SKM-1 treated with dmso at 0.1 percent for 144 hours (cell line): ENCODE data around the gene SH3BGRL3.
A peak's percentile ranks its signal among the peaks of the same experiment; 100 is the strongest.
"Not testable (repeated sequence)": the region's sequence is repeated elsewhere in the genome, so short reads cannot be mapped to it uniquely, and the experiment has no call there.

Experiments used
- DNase-seq: peaks from one replicate; lab custom pipeline; 2025; ENCODE audit not compliant: unreplicated experiment; lab: John Stamatoyannopoulos, UW

Gene SH3BGRL3

GRCh38 chr1:26315874-26316850 lies 36.3 kb downstream of the SH3BGRL3 start:
- no peak for DNase-seq

GRCh38 chr1:26317146-26317545 lies 37.3 kb downstream of the SH3BGRL3 start:
- no peak for DNase-seq

- no peak for DNase-seq
Measured at GRCh38 chr1:26317612-26318337, 37.9 kb downstream of the SH3BGRL3 start, which contains the start of gene CD52. Gene CD52, plus strand, starts transcription at chr1:26317958. Its CDS starts 60 bp downstream, at chr1:26318018.

GRCh38 chr1:26318338-26319064 lies 38.6 kb downstream of the SH3BGRL3 start:
- no peak for DNase-seq

GRCh38 chr1:26320896-26321295 lies 41.0 kb downstream of the SH3BGRL3 start:
- no peak for DNase-seq

- peak; percentile 71 for DNase-seq
Measured at GRCh38 chr1:26321315-26322041, 41.6 kb downstream of the SH3BGRL3 start.

- no peak for DNase-seq
Measured at GRCh38 chr1:26322042-26322331, 42.1 kb downstream of the SH3BGRL3 start.

- no peak for DNase-seq
Measured at GRCh38 chr1:26323382-26323781, 43.5 kb downstream of the SH3BGRL3 start.

- DNase-seq, result no peak
Measured at GRCh38 chr1:26324550-26324949, 44.7 kb downstream of the SH3BGRL3 start.

- DNase-seq, result no peak
Measured at GRCh38 chr1:26327956-26328362, 48.1 kb downstream of the SH3BGRL3 start.

GRCh38 chr1:26328597-26328996 lies 48.7 kb downstream of the SH3BGRL3 start:
- DNase-seq, result no peak

- DNase-seq, result not testable (repeated sequence)
Measured at GRCh38 chr1:26329380-26329779, 49.5 kb downstream of the SH3BGRL3 start.

- DNase-seq, result no peak
Measured at GRCh38 chr1:26330276-26330675, 50.4 kb downstream of the SH3BGRL3 start.
